ENCODE measurements around the gene SPAG17. TPM values are rescaled to one million over a fixed set of nuclear protein-coding genes. Genes with fewer than 3 reads are reported as not detected.

Gene SPAG17
- total and polyA plus RNA-seq, 2 of the 4 experiments (the other 2 are of a cell fraction), result 0.10 TPM; not detected in 1

DNA sequence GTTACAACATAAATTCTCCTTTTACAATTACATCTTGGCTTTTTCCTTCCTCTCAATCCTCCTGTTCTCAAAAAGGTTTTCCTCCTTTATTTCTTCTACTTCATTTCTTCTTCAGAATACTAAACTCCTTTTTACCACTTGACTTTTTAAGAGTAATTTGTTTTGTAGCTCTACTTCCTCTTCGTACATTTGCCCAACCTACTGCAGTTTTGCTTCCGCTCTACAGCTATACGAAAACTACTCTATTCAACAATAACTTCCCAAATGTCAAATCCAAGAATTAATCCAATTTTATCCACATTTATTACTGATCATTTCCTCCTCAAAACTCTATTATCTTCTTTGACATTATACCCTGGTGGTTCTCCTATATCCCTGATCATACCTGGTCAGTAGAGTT lies 259.0 kb downstream of the SPAG17 start:
- dilution Hi-C loops (cut with HindIII; ENCODE audit: low sequenced_read_pairs, unreplicated experiment) (no loop called here), in situ Hi-C loops (cut with MboI; ENCODE audit: low sequenced_read_pairs) (no loop called here), intact Hi-C loops (cut with micrococcal nuclease) (loop anchor here (5.0 to 10.0 kb wide), 2 partner anchors 861 to 1786 kb away; partner anchors contain the start of genes PHGDH and TTF2)
- H2BK5ac ChIP-seq (ENCODE audit: low read depth, low read length, poor library complexity, severe bottlenecking), result no peak overlapping the region
- H3K14ac ChIP-seq (replicated peaks; ENCODE audit: low read depth, low read length), result no peak overlapping the region
- peaks cover 8% of the 10 kb centered on the region; the same call in 1 of the 2 replicates for H4K20me1 ChIP-seq (ENCODE audit: insufficient read depth, low read length)
- no peak overlapping the region for H3K56ac ChIP-seq (ENCODE audit: extremely low read depth, insufficient read depth, low read length)
- H3K27ac ChIP-seq (ENCODE audit: insufficient read depth, low read length), result no peak overlapping the region
- H2BK120ac ChIP-seq (ENCODE audit: low read depth, low read length), result no peak overlapping the region
- 100% methylated on average over 2 of the region's 3 CpGs; no CpG with 5 or more reads in 1 of the 2 experiments for WGBS, 2 experiments (ENCODE audit: extremely low coverage in 2 of 2, insufficient read length in 1 of 2)
- TF ChIP-seq NFE2L2 (IDR thresholded peaks at IDR 0.05; ENCODE audit: low read depth, low read length) (no peak), MAFK (IDR thresholded peaks at IDR 0.05; ENCODE audit: low read depth, low read length) (no peak), RCOR1 (IDR thresholded peaks at IDR 0.05; ENCODE audit: insufficient replicate concordance, low read length) (no peak), RFX5 (IDR thresholded peaks at IDR 0.05; ENCODE audit: low read depth, low read length) (no peak), CEBPB (IDR thresholded peaks at IDR 0.05; ENCODE audit: low read depth, low read length) (no peak), FOS (IDR thresholded peaks at IDR 0.05; ENCODE audit: low read depth, low read length) (no peak), CHD1 (IDR thresholded peaks at IDR 0.05; ENCODE audit: low read depth, low read length) (no peak), MXI1 (IDR thresholded peaks at IDR 0.05; ENCODE audit: borderline replicate concordance, low read depth, low read length) (no peak), SMC3 (IDR thresholded peaks at IDR 0.05; ENCODE audit: low read depth, low read length) (no peak), POLR2A (IDR thresholded peaks at IDR 0.05; ENCODE audit: low read depth, low read length) (no peak), BHLHE40 (IDR thresholded peaks at IDR 0.05; ENCODE audit: low read depth, low read length) (no peak), MAZ (IDR thresholded peaks at IDR 0.05; ENCODE audit: borderline replicate concordance, low read depth, low read length) (no peak), RAD21 (IDR thresholded peaks at IDR 0.05; ENCODE audit: low read length) (no peak)
- TF ChIP-seq, protein P1, sequence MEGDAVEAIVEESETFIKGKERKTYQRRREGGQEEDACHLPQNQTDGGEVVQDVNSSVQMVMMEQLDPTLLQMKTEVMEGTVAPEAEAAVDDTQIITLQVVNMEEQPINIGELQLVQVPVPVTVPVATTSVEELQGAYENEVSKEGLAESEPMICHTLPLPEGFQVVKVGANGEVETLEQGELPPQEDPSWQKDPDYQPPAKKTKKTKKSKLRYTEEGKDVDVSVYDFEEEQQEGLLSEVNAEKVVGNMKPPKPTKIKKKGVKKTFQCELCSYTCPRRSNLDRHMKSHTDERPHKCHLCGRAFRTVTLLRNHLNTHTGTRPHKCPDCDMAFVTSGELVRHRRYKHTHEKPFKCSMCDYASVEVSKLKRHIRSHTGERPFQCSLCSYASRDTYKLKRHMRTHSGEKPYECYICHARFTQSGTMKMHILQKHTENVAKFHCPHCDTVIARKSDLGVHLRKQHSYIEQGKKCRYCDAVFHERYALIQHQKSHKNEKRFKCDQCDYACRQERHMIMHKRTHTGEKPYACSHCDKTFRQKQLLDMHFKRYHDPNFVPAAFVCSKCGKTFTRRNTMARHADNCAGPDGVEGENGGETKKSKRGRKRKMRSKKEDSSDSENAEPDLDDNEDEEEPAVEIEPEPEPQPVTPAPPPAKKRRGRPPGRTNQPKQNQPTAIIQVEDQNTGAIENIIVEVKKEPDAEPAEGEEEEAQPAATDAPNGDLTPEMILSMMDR (conservative IDR thresholded peaks at IDR 0.05; ENCODE audit: low read depth, low read length), result no peak
- TF ChIP-seq, protein P2, sequence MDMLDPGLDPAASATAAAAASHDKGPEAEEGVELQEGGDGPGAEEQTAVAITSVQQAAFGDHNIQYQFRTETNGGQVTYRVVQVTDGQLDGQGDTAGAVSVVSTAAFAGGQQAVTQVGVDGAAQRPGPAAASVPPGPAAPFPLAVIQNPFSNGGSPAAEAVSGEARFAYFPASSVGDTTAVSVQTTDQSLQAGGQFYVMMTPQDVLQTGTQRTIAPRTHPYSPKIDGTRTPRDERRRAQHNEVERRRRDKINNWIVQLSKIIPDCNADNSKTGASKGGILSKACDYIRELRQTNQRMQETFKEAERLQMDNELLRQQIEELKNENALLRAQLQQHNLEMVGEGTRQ (IDR thresholded peaks at IDR 0.05; ENCODE audit: low read depth, low read length), result no peak
- TF ChIP-seq, protein P3, sequence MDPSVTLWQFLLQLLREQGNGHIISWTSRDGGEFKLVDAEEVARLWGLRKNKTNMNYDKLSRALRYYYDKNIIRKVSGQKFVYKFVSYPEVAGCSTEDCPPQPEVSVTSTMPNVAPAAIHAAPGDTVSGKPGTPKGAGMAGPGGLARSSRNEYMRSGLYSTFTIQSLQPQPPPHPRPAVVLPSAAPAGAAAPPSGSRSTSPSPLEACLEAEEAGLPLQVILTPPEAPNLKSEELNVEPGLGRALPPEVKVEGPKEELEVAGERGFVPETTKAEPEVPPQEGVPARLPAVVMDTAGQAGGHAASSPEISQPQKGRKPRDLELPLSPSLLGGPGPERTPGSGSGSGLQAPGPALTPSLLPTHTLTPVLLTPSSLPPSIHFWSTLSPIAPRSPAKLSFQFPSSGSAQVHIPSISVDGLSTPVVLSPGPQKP (IDR thresholded peaks at IDR 0.05; ENCODE audit: borderline replicate concordance, low read depth, low read length), result no peak
- H2AK5ac ChIP-seq (ENCODE audit: low read depth, low read length), result no peak overlapping the region
- H4K8ac ChIP-seq (ENCODE audit: low read depth in 2 of 2, low read length in 2 of 2), result no peak overlapping the region
- H3K36me3 ChIP-seq (ENCODE audit: control insufficient read depth, insufficient read depth, low read length), result no peaks in the 10 kb centered on the region; the same call in 1 of the 2 replicates
- H3K4me2 ChIP-seq (ENCODE audit: low read depth, low read length), result no peak overlapping the region
- no peak overlapping the region for H3K9ac ChIP-seq (ENCODE audit: low read depth, low read length)
- H2BK20ac ChIP-seq (ENCODE audit: low read depth, low read length), result no peak overlapping the region
- 0 out of 2 replicates have a peak, but pooled peaks cover 3% of the 10 kb centered on the region for H3K4me1 ChIP-seq (ENCODE audit: control insufficient read depth, insufficient read depth, low read length)
- H3K4me3 ChIP-seq (ENCODE audit: insufficient read depth, low read depth, low read length), result no peak overlapping the region
- no peak overlapping the region for H2AK9ac ChIP-seq (replicated peaks; ENCODE audit: low read depth, low read length, poor library complexity)
- no peak overlapping the region for H3K23ac ChIP-seq (ENCODE audit: low read depth, low read length)
- CTCF ChIA-PET, result no interaction called here
- H3K18ac ChIP-seq (ENCODE audit: low read depth, low read length), result no peak overlapping the region
- no peaks in the 10 kb centered on the region for H3K9me3 ChIP-seq (ENCODE audit: control insufficient read depth, insufficient read depth, low read length)
- H3K4ac ChIP-seq (ENCODE audit: low read depth, low read length), result no peak overlapping the region
- H4K5ac ChIP-seq (ENCODE audit: low read depth, low read length), result no peak overlapping the region
- peaks cover 4% of the 10 kb centered on the region for H3K9me1 ChIP-seq (ENCODE audit: insufficient read depth, low read length)
- H3K79me1 ChIP-seq (ENCODE audit: low read depth in 1 of 2, low read length in 2 of 2), result peaks cover 17 to 60% of the 10 kb centered on the region in 2 experiments
- H2BK15ac ChIP-seq (ENCODE audit: low read depth, low read length), result no peak overlapping the region
- no peaks in the 10 kb centered on the region for H3K27me3 ChIP-seq (ENCODE audit: control insufficient read depth, insufficient read depth, low read length)
- ATAC-seq (ENCODE audit: low read depth) (no peak), DNase-seq (no peak)
- no peak overlapping the region for H4K91ac ChIP-seq (ENCODE audit: insufficient read depth, low read depth, low read length)
- BruUV-seq (replicated peaks), result no TSS peak
- no peak overlapping the region for H2AFZ ChIP-seq (replicated peaks; ENCODE audit: low read length, poor library complexity)
- POLR2A ChIA-PET (ENCODE audit: unreplicated experiment), result no interaction called here

Measured in IMR-90 (cell line).